Right ventricle myocardium superior (tissue), 1 donor: Measurements from ENCODE around the gene PLA2G15. TPM values are rescaled to one million over a fixed set of nuclear protein-coding genes. Genes with fewer than 3 reads are reported as not detected.
A peak's percentile ranks its signal among the peaks of the same experiment; 100 is the strongest.

Experiments used
- ATAC-seq: fragments of 200-7000 bp; cut with Tn5 transposase; one replicate; pipeline ENCODE4 v1.9.1; 2020; ENCODE audit warnings: mild to moderate bottlenecking; ENCODE audit not compliant: poor library complexity
- DNase-seq: peaks from one replicate; pipeline ENCODE4 v3.0.0-alpha.2; 2020
- intact Hi-C: fragments of 100-400 bp; cut with DNase I; formaldehyde crosslinking; loops from one replicate; pipeline ENCODE4 v1.11.2; 2022
- total RNA-seq: library from RNA; stranded (reverse); fragmentation: NEBNext Ultra II Directional; extraction: Animal tissue kit (Norgen Biotek cat#: 25700); gene quantifications from one replicate; pipeline ENCODE4 v1.2.1, GENCODE V29; 2021
- donor health status: DM: no; HTN: yes; CAD: no; lungs with severe emphysema.

The PLA2G15 gene
- total RNA-seq, 1 donor from 2014 or later = 38.1 TPM

GRCh38 chr16:68267612-68268405 lies 22.6 kb downstream of the PLA2G15 start:
- ATAC-seq (no peak), DNase-seq (peak; percentile 14)
- intact Hi-C loops = no loop called here

- intact Hi-C loops = no loop called here
- DNase-seq (no peak), ATAC-seq (no peak)
These were observed 24.6 kb downstream of the PLA2G15 start for GRCh38 chr16:68269793-68270192.

GRCh38 chr16:68270353-68270752 lies 25.2 kb downstream of the PLA2G15 start:
- intact Hi-C loops = no loop called here
- no peak for ATAC-seq
- no peak for DNase-seq

- no peak for ATAC-seq
- intact Hi-C loops = no loop called here
- peak; percentile 25 for DNase-seq
These were observed 27.5 kb downstream of the PLA2G15 start for GRCh38 chr16:68272507-68273209.

GRCh38 chr16:68273459-68273858 lies 28.3 kb downstream of the PLA2G15 start:
- ATAC-seq (no peak), DNase-seq (no peak)
- intact Hi-C loops = no loop called here

GRCh38 chr16:68273896-68274295 lies 28.7 kb downstream of the PLA2G15 start:
- no peak for ATAC-seq
- intact Hi-C loops = no loop called here
- peak; percentile 10 for DNase-seq

- intact Hi-C loops = no loop called here
- ATAC-seq = peak; percentile 48
- peak; percentile 14 for DNase-seq
These were observed 29.3 kb downstream of the PLA2G15 start for GRCh38 chr16:68274441-68274840.

- DNase-seq = peak; percentile 4
- peak; percentile 2 for ATAC-seq
- intact Hi-C loops = no loop called here
These were observed 30.5 kb downstream of the PLA2G15 start for GRCh38 chr16:68275611-68276191.

- intact Hi-C loops = no loop called here
- ATAC-seq (peak; percentile 70), DNase-seq (no peak)
These were observed 31.1 kb downstream of the PLA2G15 start for GRCh38 chr16:68276223-68276622.

GRCh38 chr16:68279726-68280558 lies 34.8 kb downstream of the PLA2G15 start:
- no peak for DNase-seq
- no peak for ATAC-seq
- intact Hi-C loops = no loop called here

- intact Hi-C loops = no loop called here
- DNase-seq (no peak), ATAC-seq (no peak)
These were observed 36.3 kb downstream of the PLA2G15 start for GRCh38 chr16:68281368-68282063.

- no peak for ATAC-seq
- intact Hi-C loops = no loop called here
- DNase-seq = no peak
These were observed 36.9 kb downstream of the PLA2G15 start for GRCh38 chr16:68282064-68282452.

- ATAC-seq (no peak), DNase-seq (no peak)
- intact Hi-C loops = no loop called here
These were observed 38.2 kb downstream of the PLA2G15 start for GRCh38 chr16:68283346-68283745.

GRCh38 chr16:68283801-68284598 lies 38.8 kb downstream of the PLA2G15 start:
- ATAC-seq (peak; percentile 79), DNase-seq (no peak)
- intact Hi-C loops = no loop called here

GRCh38 chr16:68284847-68285246 lies 39.7 kb downstream of the PLA2G15 start:
- no peak for ATAC-seq
- DNase-seq = no peak
- intact Hi-C loops = no loop called here

- DNase-seq = no peak
- ATAC-seq = no peak
- intact Hi-C loops = no loop called here
These were observed 40.5 kb downstream of the PLA2G15 start for GRCh38 chr16:68285683-68286082.

GRCh38 chr16:68286153-68287074 lies 41.2 kb downstream of the PLA2G15 start:
- ATAC-seq (no peak), DNase-seq (no peak)
- intact Hi-C loops = no loop called here
